NCI-H748 (cell line): Measurements from ENCODE around the gene PIAS3.
"Not testable (repeated sequence)": the region's sequence is repeated elsewhere in the genome, so short reads cannot be mapped to it uniquely, and the experiment has no call there.

ENCODE experiments used
- DNase-seq: peaks from one replicate; lab custom pipeline; 2025; ENCODE audit not compliant: unreplicated experiment; lab: John Stamatoyannopoulos, UW

The PIAS3 gene

GRCh38 chr1:145877923-145878486, 19.1 kb upstream of the PIAS3 start:
- DNase-seq, result no peak

- no peak for DNase-seq
These were observed 15.8 kb upstream of the PIAS3 start for GRCh38 chr1:145874646-145875045.

- DNase-seq, result no peak
These were observed 13.4 kb upstream of the PIAS3 start for GRCh38 chr1:145871994-145872924.

GRCh38 chr1:145868232-145868631, 9.4 kb upstream of the PIAS3 start:
- DNase-seq, result no peak

GRCh38 chr1:145863282-145864018, 4.6 kb upstream of the PIAS3 start:
- no peak for DNase-seq

GRCh38 chr1:145859491-145860023, 676 bp upstream of the PIAS3 start:
- peak; percentile 90 for DNase-seq

- peak; percentile 84 for DNase-seq
These were observed 512 bp downstream of the PIAS3 start for GRCh38 chr1:145858238-145858900.

GRCh38 chr1:145857170-145857569, 1.7 kb downstream of the PIAS3 start:
- DNase-seq, result no peak

GRCh38 chr1:145855426-145855948, 3.4 kb downstream of the PIAS3 start:
- DNase-seq, result no peak

- DNase-seq, result no peak
These were observed 9.3 kb downstream of the PIAS3 start for GRCh38 chr1:145849356-145850160.

- no peak for DNase-seq
These were observed 11.1 kb downstream of the PIAS3 start for GRCh38 chr1:145847827-145848226.

- peak; percentile 63 for DNase-seq
These were observed 12.7 kb downstream of the PIAS3 start for GRCh38 chr1:145846201-145846612.

- peak; percentile 86 for DNase-seq
These were observed 13.2 kb downstream of the PIAS3 start, which contains the start of gene NUDT17 for GRCh38 chr1:145845514-145846161. TSS of gene NUDT17 (plus strand) at chr1:145845630. CDS start at chr1:145845641, 11 bp downstream.

GRCh38 chr1:145845144-145845513, 13.8 kb downstream of the PIAS3 start:
- DNase-seq, result peak; percentile 59

- no peak for DNase-seq
These were observed 15.8 kb downstream of the PIAS3 start for GRCh38 chr1:145843031-145843430.

- DNase-seq, result no peak
These were observed 21.2 kb downstream of the PIAS3 start for GRCh38 chr1:145837656-145838055.

GRCh38 chr1:145830810-145831209, 28.1 kb downstream of the PIAS3 start:
- DNase-seq, result not testable (repeated sequence)

GRCh38 chr1:145828367-145829026, 30.4 kb downstream of the PIAS3 start:
- DNase-seq, result no peak

GRCh38 chr1:145827966-145828365, 30.9 kb downstream of the PIAS3 start:
- DNase-seq, result no peak
